Natural killer cell (primary cell): Measurements from ENCODE around the gene CSRP2. TPM values are rescaled to one million over a fixed set of nuclear protein-coding genes. Genes with fewer than 3 reads are reported as not detected.
A peak's percentile ranks its signal among the peaks of the same experiment; 100 is the strongest.

Source experiments
- ATAC-seq, 3 donors: fragments of 150-1000 bp in 2 of 3; fragments of 200-7000 bp in 1 of 3; cut with Tn5 transposase; 1 replicate in 1 of 3; 2 replicates in 2 of 3; pipeline ENCODE4 v1.10.0; 2021; ENCODE audit warnings: mild to moderate bottlenecking in 2 of 3, moderate library complexity in 2 of 3
- DNase-seq, 2 donors: peaks; one replicate each; pipeline versions ENCODE4 v3.0.0 to v3.0.0-alpha.2; 2013 to 2021; ENCODE audit warnings: mixed read lengths in 1 of 2
- H3K27ac ChIP-seq: one replicate; pipeline ENCODE4 v1.5.1; 2013; ENCODE audit warnings: mild to moderate bottlenecking, low read length
- H3K27me3 ChIP-seq: one replicate; pipeline ENCODE4 v1.6.1; 2013; ENCODE audit warnings: low read length; ENCODE audit not compliant: control insufficient read depth, insufficient read depth
- H3K36me3 ChIP-seq: one replicate; pipeline ENCODE4 v1.6.1; 2013; ENCODE audit warnings: low read length; ENCODE audit not compliant: control insufficient read depth, insufficient read depth
- H3K4me1 ChIP-seq: one replicate; pipeline ENCODE4 v1.6.1; 2013; ENCODE audit warnings: low read length; ENCODE audit not compliant: control insufficient read depth, insufficient read depth
- H3K4me3 ChIP-seq: one replicate; pipeline ENCODE4 v1.5.1; 2013; ENCODE audit warnings: low read length
- H3K9me3 ChIP-seq: one replicate; pipeline ENCODE4 v1.6.1; 2013; ENCODE audit warnings: low read length; ENCODE audit not compliant: control insufficient read depth, insufficient read depth
- H3K27ac Mint-ChIP-seq, 2 donors: one replicate each; pipeline ENCODE4 v1.8.0; 2022; ENCODE audit warnings: mild to moderate bottlenecking in 2 of 2, mixed read lengths in 2 of 2, moderate library complexity in 1 of 2
- H3K27me3 Mint-ChIP-seq, 2 donors: one replicate each; pipeline ENCODE4 v1.8.0; 2022; ENCODE audit warnings: low read depth in 2 of 2, mixed read lengths in 2 of 2
- H3K36me3 Mint-ChIP-seq: one replicate; pipeline ENCODE4 v1.8.0; 2022; ENCODE audit warnings: mixed read lengths
- H3K4me1 Mint-ChIP-seq, 2 donors: one replicate each; pipeline ENCODE4 v1.8.0; 2022; ENCODE audit warnings: mixed read lengths in 2 of 2
- H3K4me3 Mint-ChIP-seq: one replicate; pipeline ENCODE4 v1.8.0; 2022; ENCODE audit warnings: mild to moderate bottlenecking, moderate library complexity, mixed read lengths
- H3K9me3 Mint-ChIP-seq, 2 donors: one replicate each; pipeline ENCODE4 v1.8.0; 2022; ENCODE audit warnings: mixed read lengths in 2 of 2
- CTCF ChIP-seq: fragments of 200-600 bp; IDR thresholded peaks from one replicate; pipeline ENCODE4 v1.8.0; 2022; ENCODE audit warnings: antibody characterized with exemption
- WGBS: methylation state at CpG from one replicate; pipeline ENCODE4 v1.1.7; 2013; ENCODE audit warnings: missing lambda C conversion rate; ENCODE audit not compliant: insufficient coverage; 5-methylcytosine and 5-hydroxymethylcytosine counted together
- intact Hi-C: fragments of 100-400 bp; cut with micrococcal nuclease; formaldehyde crosslinking; loops from one replicate; pipeline ENCODE4 v1.14.2; 2022
- total RNA-seq, 4 donors: library from RNA; stranded (reverse); fragments of 120-200 nt in 1 of 4; gene quantifications; one replicate each; pipeline versions ENCODE4 v1.2.3 to v1.2.4, GENCODE V29; 2013 to 2022

The CSRP2 gene
- total RNA-seq, result under 1 TPM in 1 of 3 donors, not detected in 2; 0.08 TPM
- total RNA-seq (2013), result 0.18 TPM

- ATAC-seq, result peak; percentile 64 to 87 (median 80)
- TF ChIP-seq CTCF, result no peak
- intact Hi-C loops, result no loop called here
- Mint-ChIP-seq H3K4me1 (peaks cover 13 to 20% of the 10 kb centered on the region in 2 donors), H3K9me3 (no peaks in the 10 kb centered on the region), H3K4me3 (peak within 1 kb of the TSS; percentile 97), H3K27ac (peak within 1 kb of the TSS in 1 of 2 donors; percentile 81), H3K36me3 (no peaks in the 10 kb centered on the region), H3K27me3 (peaks cover 41 to 48% of the 10 kb centered on the region in 2 donors)
- Histone ChIP-seq H3K4me1 (peaks cover 13% of the 10 kb centered on the region), H3K27ac (no peak within 1 kb of the TSS), H3K27me3 (peaks cover 20% of the 10 kb centered on the region), H3K36me3 (no peaks in the 10 kb centered on the region), H3K4me3 (peak within 1 kb of the TSS; percentile 35), H3K9me3 (no peaks in the 10 kb centered on the region)
- WGBS, result 2% methylated on average over 69 of the region's 71 CpGs
- DNase-seq, result peak; percentile 32 to 66
Measured at GRCh38 chr12:76878899-76879709, at the start of gene CSRP2. Gene CSRP2, minus strand, starts transcription at chr12:76879019. Its CDS starts 12,759 bp downstream, at chr12:76866260.

GRCh38 chr12:76927170-76927784 lies 48.5 kb upstream of the CSRP2 start:
- WGBS, result 53% methylated on average over 1 of the region's 2 CpGs
- Mint-ChIP-seq H3K27me3 (peaks cover 4 to 8% of the 10 kb centered on the region in 2 donors), H3K27ac (no peak overlapping the region), H3K4me3 (no peak overlapping the region), H3K9me3 (no peaks in the 10 kb centered on the region), H3K36me3 (no peaks in the 10 kb centered on the region), H3K4me1 (no peaks in the 10 kb centered on the region)
- no peaks in the 10 kb centered on the region for H3K36me3 ChIP-seq
- TF ChIP-seq CTCF, result no peak
- H3K4me1 ChIP-seq, result no peaks in the 10 kb centered on the region
- no peaks in the 10 kb centered on the region for H3K27me3 ChIP-seq
- intact Hi-C loops, result no loop called here
- no peak overlapping the region for H3K27ac ChIP-seq
- H3K9me3 ChIP-seq, result no peaks in the 10 kb centered on the region
- H3K4me3 ChIP-seq, result no peak overlapping the region
- DNase-seq (peak in 1 of 2 donors; percentile 29), ATAC-seq (no peak)

GRCh38 chr12:76925135-76925534 lies 46.3 kb upstream of the CSRP2 start:
- no peak overlapping the region for H3K27ac Mint-ChIP-seq
- intact Hi-C loops, result no loop called here

More at GRCh38 chr12:76925135-76925534, 46.3 kb upstream of the CSRP2 start:
- Histone ChIP-seq H3K4me1 (no peaks in the 10 kb centered on the region), H3K4me3 (no peak overlapping the region), H3K36me3 (no peaks in the 10 kb centered on the region), H3K9me3 (no peaks in the 10 kb centered on the region), H3K27ac (no peak overlapping the region), H3K27me3 (no peaks in the 10 kb centered on the region)
- peaks cover 0 to 10% of the 10 kb centered on the region in 2 donors for H3K4me1 Mint-ChIP-seq
- H3K36me3 Mint-ChIP-seq, result no peaks in the 10 kb centered on the region
- WGBS, result 100% methylated on average over 1 of the region's 1 CpG
- H3K4me3 Mint-ChIP-seq, result no peak overlapping the region
- peaks cover 7 to 8% of the 10 kb centered on the region in 2 donors for H3K27me3 Mint-ChIP-seq
- ATAC-seq (no peak), DNase-seq (no peak)
- TF ChIP-seq CTCF, result no peak
- no peaks in the 10 kb centered on the region for H3K9me3 Mint-ChIP-seq
